Activated gamma-delta T cell (primary cell): ENCODE measurements around the gene LCNL1.

Source experiments
- DNase-seq: peaks from one replicate; lab custom pipeline; 2025; lab: John Stamatoyannopoulos, UW
- total RNA-seq, 2 donors: gene quantifications; one replicate each; lab custom pipeline; 2026; lab: John Stamatoyannopoulos, UW

LCNL1 gene
- total RNA-seq = 0.48 to 1.1 reads per million in 2 donors

- no peak for DNase-seq
Observed at GRCh38 chr9:136982232-136983051, at the start of gene LCNL1. LCNL1 (plus strand) TSS chr9:136982993; CDS start chr9:136983587, 594 bp downstream.

DNA sequence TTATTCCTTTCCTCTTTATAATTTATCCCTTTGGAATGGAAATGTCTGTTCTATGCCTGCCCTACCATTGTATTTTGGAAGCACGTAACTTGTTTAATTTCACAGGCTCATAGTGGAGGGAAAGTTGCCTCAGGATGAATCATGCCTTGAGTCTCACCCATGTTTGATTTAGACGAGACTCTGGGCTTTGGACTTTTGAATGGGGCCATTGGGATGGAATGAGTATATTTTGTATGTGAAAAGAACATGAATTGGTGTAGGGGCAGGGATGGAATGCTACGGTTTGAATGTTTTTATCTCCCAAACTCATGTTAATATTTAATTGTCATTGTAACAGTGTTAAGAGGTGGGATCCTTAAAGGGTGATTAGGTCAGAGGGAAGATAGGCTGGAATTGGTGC lies 48.5 kb upstream of the LCNL1 start:
- DNase-seq = no peak

DNA sequence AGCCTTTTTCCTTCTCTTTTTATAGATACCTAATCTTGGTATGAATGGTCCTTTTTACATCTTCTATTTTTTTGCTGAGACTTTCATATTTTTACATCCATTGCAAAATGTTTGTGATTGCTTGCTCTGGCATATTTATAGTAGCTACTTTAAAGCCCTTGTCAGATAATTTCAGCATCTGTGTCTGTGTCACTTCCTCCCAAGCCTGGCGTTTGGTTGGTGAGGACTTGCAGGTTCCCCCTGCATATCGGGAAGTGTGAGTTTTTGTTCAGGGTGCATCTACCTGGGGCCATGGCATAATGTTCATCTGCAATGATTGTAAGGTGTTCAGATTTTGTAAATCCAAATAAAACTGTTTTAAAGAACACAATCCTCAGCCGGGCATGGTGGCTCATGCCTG lies 47.1 kb upstream of the LCNL1 start:
- no peak for DNase-seq

GRCh38 chr9:136936645-136937170 lies 46.1 kb upstream of the LCNL1 start:
- no peak for DNase-seq

DNA sequence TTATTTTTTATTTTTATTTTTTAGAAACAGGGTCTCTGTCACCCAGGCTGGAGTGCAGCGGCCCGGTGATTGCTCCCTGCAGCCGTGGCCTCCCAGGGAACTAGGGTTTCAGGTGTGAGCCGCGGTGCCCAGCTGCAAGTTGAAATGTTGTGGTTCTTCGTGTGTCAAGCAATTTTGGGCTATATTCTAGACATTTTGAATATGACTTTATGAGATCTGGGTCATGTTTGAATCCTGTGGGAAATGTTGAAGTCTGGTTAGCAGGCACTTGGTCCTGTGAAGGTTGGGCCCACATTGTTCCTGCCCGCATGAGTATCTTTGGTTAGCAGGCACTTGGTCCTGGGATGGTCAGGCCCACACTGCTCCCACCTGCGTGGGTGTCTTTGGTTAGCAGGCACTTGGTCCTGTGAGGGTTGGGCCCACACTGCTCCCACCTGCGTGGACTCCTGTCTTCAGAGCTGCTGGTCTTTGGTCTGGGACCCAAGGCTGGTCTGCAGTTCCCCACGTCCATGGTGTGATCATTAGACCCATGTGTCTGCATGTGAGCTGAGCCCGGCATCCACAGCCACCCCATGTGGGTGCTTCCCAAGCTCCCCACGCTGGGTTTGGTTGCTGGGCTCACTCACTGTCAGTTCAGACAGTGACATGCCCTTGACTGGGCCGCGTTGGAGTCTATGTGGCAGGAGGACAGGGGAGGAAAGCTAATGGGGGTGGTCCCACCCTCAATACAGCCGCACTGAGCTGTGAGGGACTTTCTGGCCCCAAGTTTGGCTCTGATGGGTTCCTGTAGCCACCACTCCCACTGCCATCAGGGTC lies 45.4 kb upstream of the LCNL1 start:
- no peak for DNase-seq

DNA sequence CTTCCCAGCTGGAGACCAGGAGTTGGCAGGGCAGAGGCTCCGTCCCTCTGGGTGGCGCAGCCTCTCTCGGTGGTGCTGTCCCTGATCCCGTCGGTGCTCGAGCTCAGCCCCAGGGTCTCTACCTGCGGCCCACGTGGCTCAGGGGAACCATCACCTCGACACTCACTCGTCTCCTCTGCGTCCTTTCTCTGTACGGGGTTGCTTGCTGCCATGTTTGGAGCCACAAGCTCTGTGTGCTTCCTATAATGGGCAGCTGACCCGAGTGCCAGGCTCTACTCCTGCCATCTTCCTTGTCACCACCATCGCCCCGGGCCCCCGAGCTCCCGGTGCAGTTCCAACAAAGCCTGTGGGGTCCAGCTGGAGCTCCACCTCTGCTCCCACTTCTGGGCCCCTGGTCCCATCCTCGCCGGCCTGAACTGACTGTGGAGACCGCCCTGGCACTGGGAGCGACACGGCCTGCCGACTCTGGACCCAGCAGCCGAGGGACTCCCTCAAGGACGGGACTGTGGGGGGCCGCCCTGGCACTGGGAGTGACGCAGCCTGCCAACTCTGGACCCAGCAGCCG lies 43.3 kb upstream of the LCNL1 start:
- DNase-seq = no peak

- DNase-seq = no peak
Observed at GRCh38 chr9:136939996-136940525, 42.7 kb upstream of the LCNL1 start.

DNA sequence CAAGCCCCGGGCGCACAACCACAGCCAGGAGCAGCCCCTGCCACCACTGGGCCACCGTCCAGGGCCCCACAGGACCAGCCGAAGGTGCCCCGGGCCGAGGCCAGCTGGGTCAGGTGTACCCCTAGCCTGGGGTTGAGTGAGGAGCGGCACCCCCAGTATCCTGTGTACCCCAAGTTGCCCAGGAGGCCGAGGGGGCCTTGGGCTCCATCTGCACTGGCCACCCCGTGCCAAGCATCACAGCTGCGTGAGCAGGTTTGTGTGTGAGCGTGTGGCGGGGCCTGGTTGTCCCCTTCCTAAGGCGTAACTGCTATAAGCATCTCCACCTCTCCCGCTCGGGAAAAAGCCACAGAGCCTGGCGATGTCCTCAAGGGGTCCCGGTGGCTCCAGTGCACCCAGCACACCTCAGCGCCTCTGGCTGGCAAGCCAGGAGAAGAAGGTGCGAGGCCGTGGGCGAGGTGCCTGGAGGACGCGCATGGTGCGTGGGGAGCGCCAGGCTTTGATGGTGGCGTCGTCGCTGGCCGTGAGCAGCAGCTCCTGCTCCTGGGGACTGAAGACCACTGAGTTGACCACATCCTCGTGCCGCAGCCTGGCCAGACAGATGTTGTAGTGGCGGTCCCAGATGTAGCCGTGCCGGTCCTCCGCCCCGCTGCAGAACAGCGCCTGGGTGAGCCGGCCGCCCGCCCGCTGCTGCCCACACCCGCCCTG lies 42.1 kb upstream of the LCNL1 start:
- no peak for DNase-seq

- DNase-seq = no peak
Observed at GRCh38 chr9:136941231-136942111, 41.3 kb upstream of the LCNL1 start.

DNA sequence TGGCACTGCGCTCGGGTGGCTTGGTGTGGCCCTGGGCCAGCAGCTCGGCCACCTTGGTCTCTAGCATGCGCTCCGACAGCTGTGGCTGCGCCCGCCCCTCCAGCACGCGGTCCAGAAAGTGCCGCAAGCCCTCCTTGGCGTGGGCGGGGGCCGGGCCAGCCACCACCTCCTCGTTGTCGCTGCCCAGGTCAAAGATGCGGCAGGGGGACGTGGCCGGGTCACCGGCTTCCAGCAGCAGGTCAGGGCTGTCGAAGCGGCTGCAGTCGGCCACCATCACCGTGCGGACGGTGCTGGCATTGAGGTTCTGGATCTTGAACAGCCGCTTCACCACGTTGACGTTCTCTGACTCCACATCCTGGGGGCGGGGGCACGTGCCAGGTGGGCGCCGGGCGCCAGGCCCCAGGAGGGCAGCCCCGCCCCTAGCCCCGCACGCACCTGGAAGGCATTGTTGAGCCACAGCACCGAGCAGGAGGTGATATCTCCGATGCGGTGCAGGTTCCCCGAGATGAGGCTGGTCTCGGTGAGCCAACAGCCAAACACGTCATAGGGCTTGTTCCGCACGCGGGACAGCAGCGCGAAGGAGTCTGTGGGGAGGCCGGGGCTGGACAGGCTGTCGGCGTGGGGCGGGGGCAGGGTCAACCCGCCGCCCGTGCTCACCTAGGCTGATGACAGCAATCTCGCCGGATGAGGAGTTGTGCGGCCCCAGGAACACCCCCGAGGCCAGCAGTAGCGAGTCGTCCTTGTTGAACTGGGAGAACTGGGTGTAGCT lies 40.5 kb upstream of the LCNL1 start:
- no peak for DNase-seq

- DNase-seq = no peak
Observed at GRCh38 chr9:136942881-136943230, 39.9 kb upstream of the LCNL1 start.

- no peak for DNase-seq
Observed at GRCh38 chr9:136943291-136944211, 39.2 kb upstream of the LCNL1 start.

DNA sequence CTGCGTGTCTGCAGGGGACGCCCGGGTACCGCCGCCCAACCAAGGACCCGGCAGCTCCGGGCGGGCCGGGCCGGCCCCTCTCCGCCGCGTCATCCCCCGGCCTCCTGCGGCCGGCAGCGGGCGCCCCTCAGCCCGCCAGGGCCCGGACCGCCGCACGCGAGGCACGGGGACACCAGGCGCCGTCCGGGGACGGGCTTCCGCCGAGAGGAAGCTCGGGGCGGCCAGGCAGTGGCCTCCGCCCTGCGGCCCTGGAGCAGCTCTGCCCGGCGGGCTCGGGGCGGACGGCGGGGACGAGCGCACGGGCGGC lies 38.6 kb upstream of the LCNL1 start:
- peak; percentile 57 for DNase-seq

- peak; percentile 95 for DNase-seq
Observed at GRCh38 chr9:136944519-136945332, 38.1 kb upstream of the LCNL1 start, which contains the start of the genes C8G and FBXW5. C8G (plus strand) TSS chr9:136945243; CDS start chr9:136945321, 78 bp downstream. FBXW5 (minus strand) TSS chr9:136944738; CDS start chr9:136944083, 655 bp downstream.

GRCh38 chr9:136945333-136946227 lies 37.2 kb upstream of the LCNL1 start:
- no peak for DNase-seq

- no peak for DNase-seq
Observed at GRCh38 chr9:136946228-136947027, 36.4 kb upstream of the LCNL1 start.
